ENCODE results near the gene AGK.

AGK gene

GRCh38 chr7:141624763-141625162 is 73.6 kb downstream of the AGK start:
- Histone ChIP-seq H3K4me3 (ENCODE audit: low read length) (no peak overlapping the region), H3K27me3 (ENCODE audit: low read depth, low read length) (no peaks in the 10 kb centered on the region), H3K4me1 (ENCODE audit: low read length) (no peaks in the 10 kb centered on the region), H4K20me1 (ENCODE audit: insufficient read depth, low read length) (no peaks in the 10 kb centered on the region), H3K27ac (ENCODE audit: low read length) (no peak overlapping the region), H3K9ac (ENCODE audit: low read length) (no peak overlapping the region), H2AFZ (ENCODE audit: low read depth, low read length) (no peak overlapping the region), H3K4me2 (ENCODE audit: low read length) (no peak overlapping the region), H3K9me3 (ENCODE audit: insufficient read depth, low read length) (no peaks in the 10 kb centered on the region), H3K79me2 (ENCODE audit: low read length) (no peaks in the 10 kb centered on the region), H3K36me3 (replicated peaks; ENCODE audit: low read depth, low read length) (peaks cover 19% of the 10 kb centered on the region)
- no peak for TF ChIP-seq CTCF (IDR thresholded peaks at IDR 0.05; ENCODE audit: low read depth, low read length)
- no peak for TF ChIP-seq EZH2phosphoT487 (IDR thresholded peaks at IDR 0.05; ENCODE audit: low read depth)

DNA sequence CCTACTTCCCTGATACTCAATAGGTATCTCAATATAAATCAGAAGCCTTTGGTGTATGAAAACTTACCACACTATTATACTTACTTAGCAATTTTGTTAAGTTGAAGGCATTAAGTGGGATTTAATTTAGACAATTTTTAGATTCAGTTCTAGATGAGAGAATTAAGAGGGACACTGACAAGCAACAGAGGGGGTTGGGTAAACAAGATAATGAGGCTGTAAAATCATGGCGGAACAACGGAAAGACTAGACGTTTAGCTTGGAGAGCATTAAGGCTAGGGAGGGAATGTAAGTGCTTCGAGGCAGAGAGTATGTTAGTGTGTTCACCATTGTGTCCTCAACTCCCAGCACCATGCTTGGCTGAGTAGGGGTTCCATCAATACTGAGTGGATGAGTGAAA is 79.4 kb downstream of the AGK start:
- Histone ChIP-seq H3K4me1 (ENCODE audit: low read length) (no peaks in the 10 kb centered on the region), H3K4me3 (ENCODE audit: low read length) (no peak overlapping the region), H3K27ac (ENCODE audit: low read length) (no peak overlapping the region), H3K36me3 (replicated peaks; ENCODE audit: low read depth, low read length) (peaks cover 9% of the 10 kb centered on the region), H2AFZ (ENCODE audit: low read depth, low read length) (no peak overlapping the region), H3K9ac (ENCODE audit: low read length) (no peak overlapping the region), H3K9me3 (ENCODE audit: insufficient read depth, low read length) (no peaks in the 10 kb centered on the region), H3K27me3 (ENCODE audit: low read depth, low read length) (no peaks in the 10 kb centered on the region), H4K20me1 (ENCODE audit: insufficient read depth, low read length) (no peaks in the 10 kb centered on the region), H3K79me2 (ENCODE audit: low read length) (no peaks in the 10 kb centered on the region), H3K4me2 (ENCODE audit: low read length) (no peak overlapping the region)
- TF ChIP-seq CTCF (IDR thresholded peaks at IDR 0.05; ENCODE audit: low read depth, low read length), result no peak
- TF ChIP-seq EZH2phosphoT487 (IDR thresholded peaks at IDR 0.05; ENCODE audit: low read depth), result no peak

GRCh38 chr7:141631525-141631924 is 80.3 kb downstream of the AGK start:
- no peaks in the 10 kb centered on the region for H3K9me3 ChIP-seq (ENCODE audit: insufficient read depth, low read length)
- H3K27me3 ChIP-seq (ENCODE audit: low read depth, low read length), result no peaks in the 10 kb centered on the region
- H3K4me2 ChIP-seq (ENCODE audit: low read length), result no peak overlapping the region
- H3K4me1 ChIP-seq (ENCODE audit: low read length), result no peaks in the 10 kb centered on the region
- H4K20me1 ChIP-seq (ENCODE audit: insufficient read depth, low read length), result no peaks in the 10 kb centered on the region
- no peak overlapping the region for H3K4me3 ChIP-seq (ENCODE audit: low read length)
- no peak overlapping the region for H2AFZ ChIP-seq (ENCODE audit: low read depth, low read length)
- H3K36me3 ChIP-seq (replicated peaks; ENCODE audit: low read depth, low read length), result peaks cover 5% of the 10 kb centered on the region
- TF ChIP-seq CTCF (IDR thresholded peaks at IDR 0.05; ENCODE audit: low read depth, low read length) (no peak), EZH2phosphoT487 (IDR thresholded peaks at IDR 0.05; ENCODE audit: low read depth) (no peak)
- H3K27ac ChIP-seq (ENCODE audit: low read length), result no peak overlapping the region
- no peaks in the 10 kb centered on the region for H3K79me2 ChIP-seq (ENCODE audit: low read length)
- no peak overlapping the region for H3K9ac ChIP-seq (ENCODE audit: low read length)

- no peak overlapping the region for H3K4me2 ChIP-seq (ENCODE audit: low read length)
- peaks cover 5% of the 10 kb centered on the region for H3K36me3 ChIP-seq (replicated peaks; ENCODE audit: low read depth, low read length)
- no peaks in the 10 kb centered on the region for H3K4me1 ChIP-seq (ENCODE audit: low read length)
- TF ChIP-seq CTCF (IDR thresholded peaks at IDR 0.05; ENCODE audit: low read depth, low read length) (no peak), EZH2phosphoT487 (IDR thresholded peaks at IDR 0.05; ENCODE audit: low read depth) (no peak)
- H4K20me1 ChIP-seq (ENCODE audit: insufficient read depth, low read length), result no peaks in the 10 kb centered on the region
- no peak overlapping the region for H3K4me3 ChIP-seq (ENCODE audit: low read length)
- H3K9me3 ChIP-seq (ENCODE audit: insufficient read depth, low read length), result no peaks in the 10 kb centered on the region
- H3K9ac ChIP-seq (ENCODE audit: low read length), result no peak overlapping the region
- no peaks in the 10 kb centered on the region for H3K27me3 ChIP-seq (ENCODE audit: low read depth, low read length)
- H3K27ac ChIP-seq (ENCODE audit: low read length), result no peak overlapping the region
- H3K79me2 ChIP-seq (ENCODE audit: low read length), result no peaks in the 10 kb centered on the region
- no peak overlapping the region for H2AFZ ChIP-seq (ENCODE audit: low read depth, low read length)
Measured at GRCh38 chr7:141634065-141634464, 82.9 kb downstream of the AGK start.

Data from OCI-LY3 (cell line).